ENCODE measurements around the gene MSH6.
"Not testable (repeated sequence)": the region's sequence is repeated elsewhere in the genome, so short reads cannot be mapped to it uniquely, and the experiment has no call there.

MSH6 gene

DNA sequence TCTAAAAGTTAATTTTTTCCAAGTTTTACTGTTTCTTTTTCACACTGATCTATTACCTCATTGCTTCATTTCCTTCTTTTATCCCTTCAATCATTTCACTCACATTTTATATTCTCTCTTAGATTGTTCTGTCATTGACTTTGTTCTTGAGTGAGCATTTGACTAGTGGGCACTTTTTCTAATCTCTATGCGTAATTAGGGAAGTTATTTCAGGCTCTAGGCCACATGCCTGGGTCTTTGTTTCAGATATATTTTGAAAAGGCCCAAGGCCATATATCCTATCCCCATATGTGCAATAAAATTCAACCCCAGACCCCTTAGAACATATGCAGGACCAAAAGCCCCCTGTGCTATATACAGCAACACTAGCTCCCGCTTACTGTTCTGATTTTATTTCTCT is 61.2 kb downstream of the MSH6 start:
- no peak for DNase-seq

GRCh38 chr2:47849368-47849767 is 66.4 kb downstream of the MSH6 start:
- DNase-seq = no peak

DNA sequence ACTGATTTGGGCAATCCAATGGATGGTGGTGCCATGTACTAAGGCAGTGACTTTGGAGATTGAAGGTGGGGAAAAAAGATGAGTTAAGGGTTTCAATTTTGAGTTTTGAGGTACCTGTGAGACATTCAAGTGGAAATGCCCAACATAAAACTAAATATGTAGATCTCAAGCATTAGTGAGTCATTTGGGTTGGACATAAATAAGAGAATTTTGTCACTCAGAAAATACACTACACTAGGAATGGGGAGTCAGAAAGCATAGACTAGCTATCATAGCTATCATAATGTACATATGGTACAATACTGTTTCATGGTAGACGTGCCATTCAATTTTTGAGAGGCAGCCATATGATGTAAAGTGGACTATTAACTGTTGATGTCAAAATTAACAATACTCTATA is 67.3 kb downstream of the MSH6 start:
- no peak for DNase-seq

DNA sequence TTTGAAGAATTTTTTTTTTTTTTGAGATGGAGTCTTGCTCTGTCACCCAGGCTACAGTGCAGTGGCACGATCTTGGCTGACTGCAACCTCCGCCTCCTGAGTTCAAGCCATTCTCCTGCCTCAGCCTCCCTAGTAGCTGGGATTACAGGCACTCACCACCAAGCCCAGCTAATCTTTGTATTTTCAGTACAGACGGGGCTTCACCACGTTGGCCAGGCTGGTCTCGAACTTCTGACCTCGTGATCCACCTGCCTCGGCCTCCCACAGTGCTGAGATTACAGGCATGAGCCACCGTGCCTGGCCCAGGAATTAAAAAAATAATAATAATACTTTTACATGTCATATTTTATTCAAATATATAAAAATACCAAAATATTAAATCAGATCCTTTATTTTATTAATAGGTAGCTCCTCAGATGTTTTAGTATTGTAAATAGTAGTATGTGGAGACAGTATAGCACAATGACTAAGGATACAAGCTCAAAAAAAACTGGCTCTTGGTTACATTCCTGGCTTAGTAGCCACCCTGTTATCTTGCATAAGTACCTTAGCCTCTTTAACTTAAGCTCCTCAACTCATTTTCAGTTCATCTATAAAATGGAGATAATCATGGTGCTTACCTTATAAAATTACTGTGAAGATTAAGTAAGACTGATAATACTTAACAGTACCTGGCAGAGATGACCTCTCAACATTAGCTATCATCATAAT is 70.3 kb downstream of the MSH6 start:
- DNase-seq = not testable (repeated sequence)
